ENCODE data around the gene NAP1L1.
A peak's percentile ranks its signal among the peaks of the same experiment; 100 is the strongest.

The NAP1L1 gene

DNA sequence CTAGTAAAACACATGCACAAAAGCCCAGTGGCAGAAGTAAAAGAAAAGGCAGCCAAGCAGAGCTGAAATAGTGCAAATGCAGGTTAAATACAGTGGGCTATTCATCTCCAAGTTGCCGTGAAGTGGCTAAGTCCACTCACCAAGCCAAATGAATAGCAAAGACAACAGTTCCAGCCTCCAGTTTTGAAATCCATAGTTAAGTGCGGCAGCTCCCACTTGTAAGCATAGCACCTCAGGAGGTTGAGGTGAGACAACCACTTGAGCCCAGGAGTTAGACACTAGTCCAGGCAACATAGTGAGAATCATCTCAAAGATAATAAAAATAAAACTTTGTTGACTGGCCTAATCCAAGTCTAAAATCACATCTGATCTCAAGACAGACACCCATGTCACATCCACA lies 43.1 kb downstream of the NAP1L1 start:
- no peak for DNase-seq (ENCODE audit: low read depth in 2 of 2)

- no peak for DNase-seq (ENCODE audit: low read depth in 2 of 2)
These were observed 44.0 kb downstream of the NAP1L1 start for GRCh38 chr12:76040461-76040860.

DNA sequence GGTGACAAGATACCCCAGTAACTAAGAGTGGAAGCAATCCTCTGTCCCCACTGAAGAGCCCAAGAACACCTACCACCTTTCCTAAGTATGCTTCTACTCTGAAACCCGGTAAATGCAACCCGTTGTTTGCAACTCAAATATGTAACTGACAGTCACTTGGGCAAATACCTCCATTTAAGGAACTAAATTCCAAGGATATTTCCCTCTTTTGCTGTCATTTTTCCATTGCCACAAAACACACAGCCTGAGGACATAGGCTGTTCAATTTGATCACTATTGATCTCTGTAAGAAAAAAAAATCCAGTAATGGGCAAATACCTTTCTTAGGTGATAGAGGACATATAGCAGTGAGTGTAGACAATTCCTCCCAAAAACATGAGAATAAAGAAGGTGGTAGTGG lies 46.3 kb downstream of the NAP1L1 start:
- no peak for DNase-seq (ENCODE audit: low read depth in 2 of 2)

DNA sequence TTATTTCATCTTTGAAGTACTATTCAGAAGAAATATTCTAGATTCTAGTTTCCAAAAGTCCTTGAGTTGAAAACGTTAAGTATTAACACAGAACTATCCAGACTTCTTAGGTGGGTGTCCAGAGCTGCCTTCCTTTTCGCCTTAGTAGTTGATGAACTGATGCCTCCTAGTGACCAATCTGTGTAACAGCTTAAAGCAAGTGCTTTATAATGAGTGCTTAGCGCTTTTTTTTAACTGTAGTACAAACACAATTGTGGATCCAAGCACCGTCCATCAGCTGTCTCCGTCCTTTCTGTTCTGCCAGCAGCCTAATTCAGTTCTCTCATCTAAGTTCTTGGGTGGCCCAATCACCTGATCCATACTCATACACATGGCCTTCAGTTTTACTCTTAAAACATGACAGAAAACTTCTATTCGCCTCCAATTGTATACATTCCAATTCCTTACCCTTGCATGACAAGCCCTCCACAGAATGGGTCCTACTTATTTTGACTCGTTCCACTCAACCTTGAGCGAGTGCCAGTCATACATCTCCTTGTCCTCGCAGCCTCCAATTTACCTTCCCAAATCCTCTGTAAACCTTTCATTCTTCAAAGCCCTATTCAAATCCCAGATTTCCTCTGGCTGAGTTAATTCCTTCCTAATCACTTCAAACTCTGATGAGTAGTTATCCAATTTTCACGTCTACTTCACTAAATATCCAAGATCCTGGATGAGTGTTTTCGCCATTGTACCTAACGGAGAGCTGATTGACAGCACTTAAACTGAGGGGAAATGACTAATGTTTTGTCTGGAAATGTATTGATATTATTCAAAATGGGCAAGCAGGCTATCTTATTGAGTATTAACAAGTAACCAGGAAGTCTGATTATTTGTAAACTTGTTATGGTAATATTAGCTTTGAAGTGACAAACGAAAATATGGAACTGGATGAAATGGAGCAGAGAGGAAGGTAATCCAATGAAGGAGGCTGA lies 47.1 kb downstream of the NAP1L1 start:
- no peak for DNase-seq (ENCODE audit: low read depth in 2 of 2)

- no peak for DNase-seq (ENCODE audit: low read depth in 2 of 2)
These were observed 49.4 kb downstream of the NAP1L1 start for GRCh38 chr12:76035045-76035444.

DNA sequence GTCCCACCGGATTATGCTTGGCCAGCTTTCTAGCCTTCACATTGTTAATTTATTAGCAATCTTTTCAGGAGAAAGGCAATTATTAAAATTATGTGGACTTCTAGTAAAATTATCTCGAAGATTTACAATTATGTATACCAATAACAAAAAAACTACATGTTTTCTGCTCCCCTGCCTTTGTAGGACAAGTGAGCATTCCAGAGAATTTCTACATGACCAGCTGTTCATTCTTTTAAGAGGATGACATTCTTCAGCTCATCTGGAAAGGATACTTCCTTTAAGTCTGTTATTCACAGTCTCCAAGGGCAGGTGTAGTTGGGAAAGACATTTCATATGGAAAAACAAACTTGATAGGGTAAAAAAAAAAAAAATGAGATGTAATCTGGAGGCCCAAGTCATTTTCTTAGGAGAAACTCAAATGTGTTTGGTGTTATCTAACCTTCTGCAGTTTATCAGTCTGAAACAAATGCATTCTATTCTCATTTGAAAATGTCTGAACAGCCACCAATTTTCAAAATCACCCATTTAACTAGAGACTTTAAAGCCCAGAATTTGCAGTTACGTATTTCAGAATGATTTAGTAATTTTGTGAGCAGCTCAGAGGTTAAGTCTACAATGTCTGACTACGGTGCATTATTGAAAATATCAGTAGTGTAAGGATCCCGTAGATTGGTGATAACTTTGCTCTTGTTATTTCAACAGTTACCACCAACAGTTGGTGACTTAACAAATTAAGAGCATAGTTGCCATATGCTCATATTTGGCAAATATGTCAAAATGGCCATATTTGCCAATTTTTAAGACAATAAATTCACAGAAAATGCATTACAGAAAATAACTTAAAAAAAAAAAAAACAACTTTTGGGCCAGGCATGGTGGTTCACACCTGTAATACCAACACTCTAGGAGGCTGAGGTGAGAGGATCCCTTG lies 51.1 kb downstream of the NAP1L1 start:
- no peak for DNase-seq (ENCODE audit: low read depth in 2 of 2)

- DNase-seq (ENCODE audit: low read depth in 2 of 2), result peak in 1 of 2 donors; percentile 30
These were observed 52.2 kb downstream of the NAP1L1 start for GRCh38 chr12:76032043-76032981.

DNA sequence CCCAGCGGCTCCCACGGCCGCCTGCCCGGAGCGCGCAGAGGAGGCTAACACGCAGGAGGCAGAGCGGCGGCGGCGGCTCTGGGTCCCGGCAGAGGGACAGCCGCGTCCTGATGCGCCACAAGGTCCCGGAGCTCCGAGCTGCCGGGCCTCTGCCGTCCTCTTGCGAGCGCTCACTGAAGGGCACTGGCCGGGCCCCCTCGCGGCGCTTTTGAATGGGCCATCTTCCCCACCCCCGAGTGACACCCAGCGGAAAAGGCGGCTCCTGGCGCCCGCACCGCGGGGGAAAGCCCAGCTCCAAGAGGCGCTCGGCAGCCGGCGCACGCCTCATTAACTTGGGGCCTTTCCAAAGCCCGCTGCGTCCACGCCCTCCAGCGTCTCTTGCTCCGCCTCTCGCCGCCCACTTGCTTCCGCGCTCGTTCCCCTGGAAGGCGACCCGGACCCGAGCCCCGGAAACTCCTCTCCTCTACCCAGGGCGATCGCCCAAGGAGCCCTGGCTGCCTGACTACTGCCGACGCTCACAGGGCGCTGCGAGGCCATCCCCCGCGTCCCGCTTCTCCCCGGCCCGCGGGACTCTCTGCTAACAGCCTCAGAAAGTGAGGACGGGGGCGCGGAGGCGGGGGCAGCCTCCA lies 53.0 kb downstream of the NAP1L1 start, which contains the start of gene PHLDA1:
Gene PHLDA1 (minus strand): TSS at position 363 of the 629 bp plus-strand sequence.
- DNase-seq (ENCODE audit: low read depth in 2 of 2), result peak; percentile 92 to 96

GRCh38 chr12:76031081-76031413 lies 53.4 kb downstream of the NAP1L1 start:
- DNase-seq (ENCODE audit: low read depth in 2 of 2), result no peak

GRCh38 chr12:76030341-76031080 lies 54.0 kb downstream of the NAP1L1 start:
- peak in 1 of 2 donors; percentile 42 for DNase-seq (ENCODE audit: low read depth in 2 of 2)

DNA sequence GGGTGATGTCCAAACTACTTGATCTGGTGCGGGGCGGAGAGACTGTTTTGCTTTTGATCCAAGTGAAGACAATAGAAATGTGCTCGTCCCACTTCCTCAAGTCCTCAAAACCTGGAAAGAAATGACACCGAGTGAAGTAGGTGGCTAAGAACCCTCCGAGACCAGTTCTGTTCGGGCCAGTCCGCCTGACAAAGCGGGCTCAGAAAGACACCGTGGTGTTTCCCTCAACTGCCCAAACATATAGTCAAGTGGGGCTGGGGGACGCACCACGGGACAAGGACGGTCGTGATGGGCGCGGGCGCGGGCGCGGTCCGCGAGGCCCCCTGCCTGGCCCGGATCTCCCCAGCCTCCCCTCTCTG lies 54.5 kb downstream of the NAP1L1 start:
- no peak for DNase-seq (ENCODE audit: low read depth in 2 of 2)

DNA sequence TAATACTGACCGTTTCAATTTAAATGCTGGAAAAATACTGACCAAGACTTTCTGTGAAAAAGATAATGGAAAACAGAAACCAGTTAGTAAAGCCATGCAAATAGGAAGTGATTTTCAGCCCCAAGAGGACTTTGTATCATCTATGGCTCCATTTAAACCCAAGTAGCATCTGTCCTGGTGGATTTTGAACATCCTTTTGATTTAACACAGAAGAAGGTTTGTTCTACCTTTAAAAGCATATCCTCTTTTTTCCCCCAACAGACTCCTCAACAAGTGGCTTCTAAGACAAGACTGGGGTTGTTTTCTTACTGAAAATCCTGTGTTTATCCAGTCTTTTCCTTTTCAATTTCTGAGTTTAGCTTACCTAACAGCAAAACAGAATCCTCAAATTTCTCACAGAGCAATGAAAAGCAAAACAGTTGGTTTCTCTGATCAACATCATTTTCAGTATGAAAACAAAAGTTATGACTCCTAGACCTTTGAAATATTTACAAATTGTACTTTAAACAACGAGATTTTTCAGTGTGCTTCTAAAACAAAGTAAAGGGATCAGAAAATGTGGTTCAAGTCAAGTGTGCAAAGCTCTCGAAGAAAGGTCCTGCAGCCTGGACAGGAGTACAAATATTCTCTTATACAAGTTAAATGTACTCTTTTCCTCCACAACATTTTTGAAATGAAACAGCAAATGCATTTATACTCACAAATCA lies 55.8 kb downstream of the NAP1L1 start:
- no peak for DNase-seq (ENCODE audit: low read depth in 2 of 2)

GRCh38 chr12:76026643-76027063 lies 57.8 kb downstream of the NAP1L1 start:
- no peak for DNase-seq (ENCODE audit: low read depth in 2 of 2)

GRCh38 chr12:76025601-76026575 lies 58.6 kb downstream of the NAP1L1 start:
- no peak for DNase-seq (ENCODE audit: low read depth in 2 of 2)

GRCh38 chr12:76024942-76025600 lies 59.4 kb downstream of the NAP1L1 start:
- no peak for DNase-seq (ENCODE audit: low read depth in 2 of 2)

DNA sequence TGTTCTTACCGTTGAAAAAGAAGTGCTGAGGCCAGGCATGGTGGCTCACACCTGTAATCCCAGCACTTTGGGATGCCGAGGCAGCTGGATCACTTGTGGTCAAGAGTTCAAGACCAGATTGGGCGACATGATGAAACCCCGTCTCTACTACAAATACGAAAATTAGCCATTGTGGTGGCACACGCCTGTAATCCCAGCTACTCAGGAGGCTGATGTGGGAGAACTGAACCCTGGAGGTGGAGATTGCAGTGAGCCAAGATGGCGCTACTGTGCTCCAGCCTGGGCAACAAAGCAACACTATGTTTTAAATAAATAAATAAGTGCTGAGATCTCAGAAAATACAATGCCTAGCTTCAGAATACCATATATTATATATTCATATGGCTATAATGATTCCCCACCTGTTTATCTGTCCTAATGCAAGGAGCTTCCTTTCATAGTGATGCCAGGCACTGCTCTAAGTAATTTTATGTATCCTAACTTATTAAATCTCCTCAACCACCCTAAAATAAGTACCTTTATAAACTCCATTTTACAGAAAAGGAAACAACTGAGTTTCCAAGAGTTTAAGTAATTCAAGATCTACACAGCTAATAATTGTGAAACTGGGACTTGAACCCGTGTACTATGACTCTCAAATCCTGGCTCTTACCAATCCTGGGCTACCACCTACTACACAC lies 60.2 kb downstream of the NAP1L1 start:
- no peak for DNase-seq (ENCODE audit: low read depth in 2 of 2)

DNA sequence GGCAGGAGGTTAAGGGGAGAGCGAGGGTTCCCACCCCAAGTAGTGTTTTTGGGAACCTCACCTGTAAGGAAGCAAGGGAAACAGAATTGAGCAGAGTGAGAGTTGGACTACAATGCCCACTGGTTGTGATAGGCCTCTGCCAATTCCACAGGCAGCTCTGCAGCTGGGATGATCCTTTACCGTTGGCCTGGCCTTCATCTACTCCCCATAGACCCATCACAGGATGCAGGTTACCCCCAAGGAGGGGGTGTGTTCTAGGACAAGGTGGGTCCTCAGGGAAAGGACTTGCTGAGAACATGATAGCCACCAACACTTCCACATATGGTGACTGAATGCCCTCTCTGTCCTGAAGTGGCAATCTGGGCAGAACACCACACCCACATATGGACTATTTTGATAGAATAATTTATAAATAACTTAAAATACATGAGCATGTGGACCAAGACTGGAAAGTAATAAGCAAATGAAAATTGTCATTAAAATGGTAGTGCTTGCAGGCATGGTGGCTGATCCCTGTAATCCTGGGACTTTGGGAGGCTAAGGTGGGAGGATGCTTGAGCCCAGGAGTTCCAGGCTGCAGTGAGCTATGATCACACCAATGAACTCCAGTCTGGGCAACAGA lies 61.3 kb downstream of the NAP1L1 start:
- no peak for DNase-seq (ENCODE audit: low read depth in 2 of 2)

All from stimulated activated CD8-positive, alpha-beta memory T cell treated with anti-CD3 and anti-CD28 coated beads, Interleukin-7, amount 100 ng/mL, for 4 hours (primary cell).